Esophagus muscularis mucosa (tissue), 4 donors: ENCODE data around the gene CCDC148. TPM values are rescaled to one million over a fixed set of nuclear protein-coding genes. Genes with fewer than 3 reads are reported as not detected.
A peak's percentile ranks its signal among the peaks of the same experiment; 100 is the strongest.
"Not testable (repeated sequence)": the region's sequence is repeated elsewhere in the genome, so short reads cannot be mapped to it uniquely, and the experiment has no call there.

Source experiments
- DNase-seq: peaks from one replicate; pipeline ENCODE4 v3.0.0-alpha.2; 2017; ENCODE audit errors: extremely low spot score
- H3K27ac ChIP-seq, 4 donors: fragments of 200-600 bp; sonication (generic); replicated peaks in 1 of 4; 1 replicate in 3 of 4; 2 replicates in 1 of 4; pipeline ENCODE4 v1.5.1; 2016 to 2019; ENCODE audit warnings: mild to moderate bottlenecking in 1 of 4
- H3K27me3 ChIP-seq, 4 donors: fragments of 200-600 bp; sonication (generic); one replicate each; pipeline versions ENCODE4 v1.5.1 to v1.6.0; 2016 to 2019
- H3K36me3 ChIP-seq, 4 donors: fragments of 200-600 bp; sonication (generic); one replicate each; pipeline ENCODE4 v1.5.1; 2016 to 2019
- H3K4me1 ChIP-seq, 4 donors: fragments of 200-600 bp; sonication (generic); one replicate each; pipeline ENCODE4 v1.5.1; 2016 to 2019
- H3K4me3 ChIP-seq, 4 donors: fragments of 200-600 bp; sonication (generic); 1 replicate in 2 of 4; 2 replicates in 2 of 4; pipeline ENCODE4 v1.5.1; 2016 to 2019; ENCODE audit warnings: mild to moderate bottlenecking in 4 of 4, moderate library complexity in 1 of 4
- H3K9me3 ChIP-seq, 4 donors: fragments of 200-600 bp; sonication (generic); 1 replicate in 3 of 4; 2 replicates in 1 of 4; pipeline ENCODE4 v1.5.1; 2016 to 2019
- EP300 ChIP-seq: sonication (generic); formaldehyde crosslinking; IDR thresholded peaks from one replicate; pipeline ENCODE4 v1.6.1; 2017; ENCODE audit warnings: antibody characterized with exemption
- POLR2A ChIP-seq: fragments of 450-650 bp; IDR thresholded peaks from one replicate; pipeline ENCODE4 v1.6.1; 2017; ENCODE audit warnings: antibody characterized with exemption, moderate library complexity, mild to moderate bottlenecking, low read depth
- POLR2AphosphoS5 ChIP-seq, 2 donors: sonication (generic); formaldehyde crosslinking; IDR thresholded peaks; one replicate each; pipeline ENCODE4 v1.6.1; 2017; ENCODE audit warnings: antibody characterized with exemption in 2 of 2
- WGBS: methylation state at CpG from one replicate; pipeline ENCODE4 v1.1.5; 2018; 5-methylcytosine and 5-hydroxymethylcytosine counted together
- intact Hi-C: fragments of 100-400 bp; cut with DNase I; formaldehyde crosslinking; loops from one replicate; pipeline ENCODE4 v1.15.1; 2023
- total RNA-seq, 4 donors: library from RNA; depleted of rRNA; stranded (reverse); fragments of >200 nt; gene quantifications; one replicate each; pipeline versions ENCODE4 v1.1.0 to v1.2.1, GENCODE V29; 2016
- TF ChIP-seq, protein P1 (sequence below), 3 experiments: fragments of 200-600 bp in 2 of 3; fragments of 450-650 bp in 1 of 3; sonication (generic) in 2 of 3; IDR thresholded peaks; one replicate each; pipeline ENCODE4 v1.5.1; 2017 to 2019; ENCODE audit warnings: antibody characterized with exemption in 3 of 3, mild to moderate bottlenecking in 2 of 3, moderate library complexity in 1 of 3

Gene CCDC148
- total RNA-seq, 4 donors from 2014 or later: 2.1 to 3.7 (median 2.9) TPM

- Histone ChIP-seq H3K4me3 (no peak overlapping the region), H3K36me3 (no peaks in the 10 kb centered on the region), H3K4me1 (peaks cover 5 to 50% (median 44%) of the 10 kb centered on the region in 4 donors), H3K9me3 (no peaks in the 10 kb centered on the region), H3K27ac (peak overlapping the region; percentile 32 to 57 (median 49)), H3K27me3 (no peaks in the 10 kb centered on the region)
- DNase-seq: no peak
- TF ChIP-seq, protein P1, sequence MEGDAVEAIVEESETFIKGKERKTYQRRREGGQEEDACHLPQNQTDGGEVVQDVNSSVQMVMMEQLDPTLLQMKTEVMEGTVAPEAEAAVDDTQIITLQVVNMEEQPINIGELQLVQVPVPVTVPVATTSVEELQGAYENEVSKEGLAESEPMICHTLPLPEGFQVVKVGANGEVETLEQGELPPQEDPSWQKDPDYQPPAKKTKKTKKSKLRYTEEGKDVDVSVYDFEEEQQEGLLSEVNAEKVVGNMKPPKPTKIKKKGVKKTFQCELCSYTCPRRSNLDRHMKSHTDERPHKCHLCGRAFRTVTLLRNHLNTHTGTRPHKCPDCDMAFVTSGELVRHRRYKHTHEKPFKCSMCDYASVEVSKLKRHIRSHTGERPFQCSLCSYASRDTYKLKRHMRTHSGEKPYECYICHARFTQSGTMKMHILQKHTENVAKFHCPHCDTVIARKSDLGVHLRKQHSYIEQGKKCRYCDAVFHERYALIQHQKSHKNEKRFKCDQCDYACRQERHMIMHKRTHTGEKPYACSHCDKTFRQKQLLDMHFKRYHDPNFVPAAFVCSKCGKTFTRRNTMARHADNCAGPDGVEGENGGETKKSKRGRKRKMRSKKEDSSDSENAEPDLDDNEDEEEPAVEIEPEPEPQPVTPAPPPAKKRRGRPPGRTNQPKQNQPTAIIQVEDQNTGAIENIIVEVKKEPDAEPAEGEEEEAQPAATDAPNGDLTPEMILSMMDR (IDR thresholded peaks at IDR 0.05): no peak
- TF ChIP-seq POLR2AphosphoS5 (IDR thresholded peaks at IDR 0.05) (no peak), POLR2A (no peak), EP300 (no peak)
- intact Hi-C loops: no loop called here
- WGBS: 31% methylated on average over 1 of the region's 1 CpG
Observed at GRCh38 chr2:158478816-158479215, 22.3 kb upstream of the CCDC148 start.

DNA sequence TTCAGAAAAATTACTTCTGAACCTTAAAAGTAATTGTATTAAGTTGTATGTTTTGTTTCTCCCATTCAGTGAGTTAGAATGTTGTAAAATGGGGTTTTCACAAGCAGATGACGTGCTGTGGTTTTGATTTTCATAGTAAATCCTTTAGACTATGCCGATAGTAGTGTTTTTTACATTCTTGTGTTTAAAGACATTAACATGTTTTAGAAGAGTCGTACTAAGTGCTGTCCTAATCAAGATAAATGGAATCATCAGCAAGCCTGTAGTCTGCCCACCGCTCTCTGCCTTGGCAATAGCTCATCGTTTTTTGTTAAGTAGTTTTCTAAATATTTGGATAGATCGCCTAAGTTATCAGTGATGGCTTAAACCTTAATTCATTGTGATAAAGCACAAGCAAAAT, 21.7 kb upstream of the CCDC148 start:
- DNase-seq: no peak
- H3K27me3 ChIP-seq: no peaks in the 10 kb centered on the region
- TF ChIP-seq EP300 (no peak), POLR2AphosphoS5 (IDR thresholded peaks at IDR 0.05) (no peak)
- TF ChIP-seq, protein P1 (IDR thresholded peaks at IDR 0.05): no peak
- H3K9me3 ChIP-seq: no peaks in the 10 kb centered on the region
- H3K36me3 ChIP-seq: no peaks in the 10 kb centered on the region
- peak overlapping the region in 3 of 4 donors; percentile 42 to 57 (median 56) for H3K27ac ChIP-seq
- WGBS: 40% methylated on average over 6 of the region's 6 CpGs
- intact Hi-C loops: no loop called here
- peak overlapping the region in 1 of 4 donors; percentile 13 for H3K4me3 ChIP-seq
- peaks cover 5 to 50% (median 44%) of the 10 kb centered on the region in 4 donors for H3K4me1 ChIP-seq

DNA sequence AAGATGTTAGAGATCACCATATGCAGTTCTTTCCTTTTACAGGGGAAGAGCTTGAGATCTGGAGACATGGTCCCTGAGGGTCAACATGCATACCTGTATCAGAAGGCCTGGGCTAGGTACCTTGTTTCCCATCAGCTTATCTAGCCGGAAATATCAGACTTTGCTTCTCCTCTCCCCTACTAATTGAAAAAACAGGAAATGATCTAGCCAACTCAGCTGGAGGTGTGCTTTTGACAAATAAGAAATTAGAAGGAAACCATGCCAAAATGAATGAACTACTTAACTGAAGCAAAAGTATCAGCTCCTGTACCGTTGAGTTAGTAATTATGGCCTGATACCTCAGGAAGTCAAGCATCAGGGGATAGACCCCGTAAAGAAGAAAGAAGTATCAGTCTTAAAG, 20.6 kb upstream of the CCDC148 start:
- intact Hi-C loops: no loop called here
- peaks cover 5 to 50% (median 44%) of the 10 kb centered on the region in 4 donors for H3K4me1 ChIP-seq
- no peaks in the 10 kb centered on the region for H3K36me3 ChIP-seq
- H3K9me3 ChIP-seq: no peaks in the 10 kb centered on the region
- TF ChIP-seq, protein P1 (IDR thresholded peaks at IDR 0.05): no peak
- no peak for TF ChIP-seq POLR2AphosphoS5 (IDR thresholded peaks at IDR 0.05)
- no peak for TF ChIP-seq EP300
- no peak for TF ChIP-seq POLR2A
- no peaks in the 10 kb centered on the region for H3K27me3 ChIP-seq
- peak overlapping the region in 3 of 4 donors; percentile 42 to 57 (median 56) for H3K27ac ChIP-seq
- 64% methylated on average over 3 of the region's 3 CpGs for WGBS
- no peak overlapping the region for H3K4me3 ChIP-seq
- no peak for DNase-seq

DNA sequence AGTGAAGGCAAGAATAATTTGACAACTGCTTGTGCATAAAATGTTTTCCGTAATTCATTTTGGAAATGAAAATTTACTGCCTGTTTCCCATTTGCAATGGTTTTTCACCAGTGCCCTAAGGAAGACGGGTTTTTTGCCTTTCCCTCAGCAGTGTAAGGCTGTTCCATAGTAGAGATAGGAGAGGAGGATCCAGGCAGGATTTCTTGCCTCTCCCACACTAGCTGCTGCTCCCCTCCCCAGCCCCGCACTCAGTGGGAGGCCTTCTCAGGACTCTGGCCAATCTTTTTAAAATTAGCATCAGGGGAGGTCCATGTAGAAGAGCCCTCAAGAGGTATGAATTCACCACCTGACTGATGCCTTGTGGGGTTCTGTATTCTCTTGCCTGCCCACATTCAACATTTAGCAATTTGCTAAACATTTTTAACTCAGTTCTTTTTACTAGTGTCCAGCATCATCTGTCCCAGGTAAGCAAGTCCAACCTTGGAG, 18.0 kb upstream of the CCDC148 start:
- H3K36me3 ChIP-seq, H3K9me3 ChIP-seq, intact Hi-C loops, DNase-seq, H3K27ac ChIP-seq, H3K4me3 ChIP-seq, H3K27me3 ChIP-seq: not testable (repeated sequence)
- peaks cover 5 to 51% (median 41%) of the 10 kb centered on the region in 4 donors for H3K4me1 ChIP-seq
- WGBS: 100% methylated on average over 3 of the region's 3 CpGs

- TF ChIP-seq, protein P1 (IDR thresholded peaks at IDR 0.05): peak in 1 of 3 experiments; percentile 3
- TF ChIP-seq EP300: no peak
- no peak for DNase-seq
- H3K9me3 ChIP-seq: no peaks in the 10 kb centered on the region
- no peak overlapping the region for H3K27ac ChIP-seq
- H3K4me3 ChIP-seq: no peak overlapping the region
- no peaks in the 10 kb centered on the region for H3K27me3 ChIP-seq
- 89% methylated on average over 8 of the region's 8 CpGs for WGBS
- intact Hi-C loops: no loop called here
- H3K36me3 ChIP-seq: no peaks in the 10 kb centered on the region
- H3K4me1 ChIP-seq: peaks cover 5 to 45% (median 34%) of the 10 kb centered on the region in 4 donors
Observed at GRCh38 chr2:158473719-158474392, 17.3 kb upstream of the CCDC148 start.

- H3K9me3 ChIP-seq, H3K4me3 ChIP-seq, H3K36me3 ChIP-seq, H3K27ac ChIP-seq, H3K27me3 ChIP-seq, DNase-seq, intact Hi-C loops: not testable (repeated sequence)
- WGBS: 91% methylated on average over 3 of the region's 3 CpGs
- peaks cover 5 to 39% (median 29%) of the 10 kb centered on the region in 4 donors for H3K4me1 ChIP-seq
Observed at GRCh38 chr2:158473300-158473699, 16.7 kb upstream of the CCDC148 start.

DNA sequence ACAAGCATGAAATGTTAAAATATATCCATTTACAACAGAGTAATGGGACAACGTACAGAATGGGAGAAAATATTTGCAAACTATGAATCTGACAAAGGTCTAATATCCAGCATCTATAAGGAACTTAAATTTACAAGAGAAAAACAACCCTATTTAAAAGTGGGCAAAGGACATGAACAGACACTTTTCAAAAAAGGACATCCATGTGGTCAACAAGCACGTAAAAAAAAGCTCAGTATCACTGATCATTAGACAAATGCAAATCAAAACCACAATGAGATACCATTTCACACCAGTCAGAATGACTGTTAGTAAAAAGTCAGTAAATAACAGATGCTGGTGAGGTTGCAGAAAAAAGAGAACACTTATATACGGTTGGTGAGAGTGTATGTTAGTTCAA, 16.3 kb upstream of the CCDC148 start:
- H3K9me3 ChIP-seq, H3K4me3 ChIP-seq, H3K36me3 ChIP-seq, DNase-seq, intact Hi-C loops, H3K27me3 ChIP-seq, H3K27ac ChIP-seq: not testable (repeated sequence)
- 96% methylated on average over 3 of the region's 3 CpGs for WGBS
- peaks cover 5 to 34% (median 24%) of the 10 kb centered on the region in 4 donors for H3K4me1 ChIP-seq
